Gastroesophageal sphincter (tissue), 3 donors: ENCODE results near the gene LHFPL3.

Experiments used
- EP300 ChIP-seq: sonication (generic); formaldehyde crosslinking; IDR thresholded peaks from one replicate; pipeline ENCODE4 v1.6.1; 2017; ENCODE audit warnings: antibody characterized with exemption, mild to moderate bottlenecking
- POLR2A ChIP-seq, 2 donors: fragments of 450-650 bp; IDR thresholded peaks; one replicate each; pipeline ENCODE4 v1.6.1; 2017; ENCODE audit warnings: antibody characterized with exemption in 2 of 2, mild to moderate bottlenecking in 2 of 2, moderate library complexity in 1 of 2
- POLR2AphosphoS5 ChIP-seq: sonication (generic); formaldehyde crosslinking; IDR thresholded peaks from one replicate; pipeline ENCODE4 v1.6.1; 2017; ENCODE audit warnings: antibody characterized with exemption
- TF ChIP-seq, protein P1 (sequence below), 4 experiments: fragments of 200-600 bp in 2 of 4; fragments of 450-650 bp in 2 of 4; sonication (generic) in 1 of 4; IDR thresholded peaks; one replicate each; pipeline ENCODE4 v1.5.1; 2017 to 2019; ENCODE audit warnings: antibody characterized with exemption in 4 of 4, mild to moderate bottlenecking in 2 of 4, moderate library complexity in 2 of 4

GRCh38 chr7:104551226-104551625, 222.8 kb downstream of the LHFPL3 start:
- TF ChIP-seq, protein P1, sequence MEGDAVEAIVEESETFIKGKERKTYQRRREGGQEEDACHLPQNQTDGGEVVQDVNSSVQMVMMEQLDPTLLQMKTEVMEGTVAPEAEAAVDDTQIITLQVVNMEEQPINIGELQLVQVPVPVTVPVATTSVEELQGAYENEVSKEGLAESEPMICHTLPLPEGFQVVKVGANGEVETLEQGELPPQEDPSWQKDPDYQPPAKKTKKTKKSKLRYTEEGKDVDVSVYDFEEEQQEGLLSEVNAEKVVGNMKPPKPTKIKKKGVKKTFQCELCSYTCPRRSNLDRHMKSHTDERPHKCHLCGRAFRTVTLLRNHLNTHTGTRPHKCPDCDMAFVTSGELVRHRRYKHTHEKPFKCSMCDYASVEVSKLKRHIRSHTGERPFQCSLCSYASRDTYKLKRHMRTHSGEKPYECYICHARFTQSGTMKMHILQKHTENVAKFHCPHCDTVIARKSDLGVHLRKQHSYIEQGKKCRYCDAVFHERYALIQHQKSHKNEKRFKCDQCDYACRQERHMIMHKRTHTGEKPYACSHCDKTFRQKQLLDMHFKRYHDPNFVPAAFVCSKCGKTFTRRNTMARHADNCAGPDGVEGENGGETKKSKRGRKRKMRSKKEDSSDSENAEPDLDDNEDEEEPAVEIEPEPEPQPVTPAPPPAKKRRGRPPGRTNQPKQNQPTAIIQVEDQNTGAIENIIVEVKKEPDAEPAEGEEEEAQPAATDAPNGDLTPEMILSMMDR (IDR thresholded peaks at IDR 0.05): no peak
- TF ChIP-seq EP300 (no peak), POLR2A (IDR thresholded peaks at IDR 0.05) (no peak), POLR2AphosphoS5 (no peak)
